GM19193 (cell line): ENCODE results near the gene NRP1.

Source experiments
- POLR2A ChIP-seq: IDR thresholded peaks from 4 replicates; pipeline ENCODE4 v1.6.1; 2011; ENCODE audit not compliant: insufficient read depth, insufficient read length; ENCODE audit errors: extremely low read depth

The NRP1 gene

GRCh38 chr10:33235251-33235884, 99.1 kb downstream of the NRP1 start:
- TF ChIP-seq POLR2A: no peak

- TF ChIP-seq POLR2A: no peak
Measured at GRCh38 chr10:33234831-33235237, 99.6 kb downstream of the NRP1 start.

- TF ChIP-seq POLR2A: no peak
Measured at GRCh38 chr10:33233635-33234034, 100.8 kb downstream of the NRP1 start.

- no peak for TF ChIP-seq POLR2A
Measured at GRCh38 chr10:33233221-33233620, 101.2 kb downstream of the NRP1 start.

- no peak for TF ChIP-seq POLR2A
Measured at GRCh38 chr10:33231621-33232350, 102.7 kb downstream of the NRP1 start.

- no peak for TF ChIP-seq POLR2A
Measured at GRCh38 chr10:33229949-33230267, 104.6 kb downstream of the NRP1 start.

GRCh38 chr10:33229252-33229948, 105.1 kb downstream of the NRP1 start:
- TF ChIP-seq POLR2A: no peak

- TF ChIP-seq POLR2A: no peak
Measured at GRCh38 chr10:33228426-33228825, 106.0 kb downstream of the NRP1 start.

GRCh38 chr10:33227489-33227888, 107.0 kb downstream of the NRP1 start:
- no peak for TF ChIP-seq POLR2A

GRCh38 chr10:33224251-33224965, 110.1 kb downstream of the NRP1 start:
- no peak for TF ChIP-seq POLR2A

- no peak for TF ChIP-seq POLR2A
Measured at GRCh38 chr10:33223326-33224000, 111.0 kb downstream of the NRP1 start.

GRCh38 chr10:33217854-33218253, 116.6 kb downstream of the NRP1 start:
- no peak for TF ChIP-seq POLR2A

GRCh38 chr10:33216661-33217427, 117.6 kb downstream of the NRP1 start:
- no peak for TF ChIP-seq POLR2A

- TF ChIP-seq POLR2A: no peak
Measured at GRCh38 chr10:33215635-33216034, 118.8 kb downstream of the NRP1 start.
